GM19351 (cell line): ENCODE results near the gene RPTOR.
"Not testable (repeated sequence)": the region's sequence is repeated elsewhere in the genome, so short reads cannot be mapped to it uniquely, and the experiment has no call there.

Source experiments
- ATAC-seq: cut with Tn5 transposase; IDR thresholded peaks from one replicate; pipeline ENCODE4 v1.9.1; 2021; ENCODE audit warnings: mild to moderate bottlenecking, moderate library complexity; ENCODE audit not compliant: unreplicated experiment

RPTOR gene

DNA sequence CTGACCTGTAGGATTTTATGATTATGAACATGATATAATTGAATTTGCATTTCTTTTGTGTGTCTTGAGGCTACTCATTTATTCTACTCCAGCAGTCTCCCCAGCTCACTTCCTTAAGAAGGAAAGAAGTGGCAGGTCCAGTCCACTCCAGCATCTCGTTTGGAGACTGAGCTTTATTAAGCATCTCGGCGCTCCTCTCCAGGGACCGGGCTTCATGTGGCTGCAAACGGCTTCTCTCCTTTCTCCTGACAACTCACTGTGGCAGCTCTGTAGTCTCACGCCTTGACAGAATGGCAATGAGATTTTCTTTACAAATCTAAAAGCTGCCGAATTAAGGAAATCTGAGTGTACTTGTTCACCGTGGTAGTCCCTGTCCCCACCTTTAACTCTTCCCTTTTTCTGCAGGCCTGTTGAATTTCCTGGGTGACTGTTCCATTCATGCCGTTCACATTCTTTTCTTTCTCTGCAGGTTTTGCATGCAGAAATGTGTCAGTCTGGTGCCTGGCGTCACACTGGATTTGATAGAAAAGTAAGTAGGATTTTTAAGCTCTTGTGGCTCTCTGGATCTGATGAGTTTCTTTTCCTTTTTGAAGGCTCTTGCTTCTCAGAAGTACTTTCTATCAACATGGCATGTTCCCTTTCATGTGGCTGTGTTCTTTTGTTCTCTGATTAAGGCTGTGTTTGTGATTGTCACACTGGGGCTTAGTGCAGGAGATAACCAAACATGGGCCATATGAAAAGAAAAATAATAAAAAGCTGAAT is 246.5 kb downstream of the RPTOR start:
- ATAC-seq, result no peak

DNA sequence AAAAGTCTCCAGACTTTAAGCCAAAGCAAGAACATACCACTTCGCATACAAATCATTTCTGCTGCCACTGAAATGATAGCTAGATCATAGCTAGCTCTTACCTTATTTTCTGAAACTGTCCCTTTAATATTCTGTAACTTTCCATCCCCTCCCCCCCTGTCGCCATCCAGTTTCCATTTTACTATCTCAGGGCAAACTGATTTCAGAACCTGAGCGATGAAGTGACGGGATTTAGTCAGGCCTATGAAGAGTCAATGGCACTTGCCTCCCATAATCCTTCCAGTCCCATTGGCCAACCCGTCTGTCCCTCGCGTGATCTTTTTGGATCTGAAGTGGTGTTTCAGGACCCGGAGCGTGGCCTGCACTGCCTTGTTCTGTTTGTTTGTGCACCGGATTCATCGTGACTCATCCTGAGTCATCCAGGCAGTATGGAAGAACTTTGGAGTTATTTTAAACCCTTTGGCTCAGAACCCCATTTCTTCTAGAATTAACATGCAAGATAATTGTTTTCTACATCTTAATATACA is 247.2 kb downstream of the RPTOR start:
- no peak for ATAC-seq

DNA sequence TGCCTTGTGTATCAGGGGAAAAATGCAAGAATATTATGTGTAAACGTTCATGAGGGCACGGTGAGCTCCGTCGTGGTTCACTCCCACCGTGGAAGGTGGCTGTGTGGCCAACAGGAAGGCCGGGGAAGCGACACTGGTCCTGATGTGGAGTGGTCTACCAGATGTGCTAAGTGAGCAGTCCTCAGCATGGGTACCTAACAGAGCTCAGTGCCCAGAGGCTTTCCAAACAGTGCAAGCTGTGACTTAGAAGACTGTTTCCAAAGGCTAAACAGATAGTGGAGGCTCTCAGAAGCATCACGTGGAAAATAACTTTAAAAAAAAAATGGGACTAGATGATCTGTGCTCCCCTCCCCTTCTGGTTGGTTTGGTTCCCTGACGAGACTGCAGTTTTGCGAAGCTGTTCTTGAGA is 247.7 kb downstream of the RPTOR start:
- ATAC-seq, result no peak

DNA sequence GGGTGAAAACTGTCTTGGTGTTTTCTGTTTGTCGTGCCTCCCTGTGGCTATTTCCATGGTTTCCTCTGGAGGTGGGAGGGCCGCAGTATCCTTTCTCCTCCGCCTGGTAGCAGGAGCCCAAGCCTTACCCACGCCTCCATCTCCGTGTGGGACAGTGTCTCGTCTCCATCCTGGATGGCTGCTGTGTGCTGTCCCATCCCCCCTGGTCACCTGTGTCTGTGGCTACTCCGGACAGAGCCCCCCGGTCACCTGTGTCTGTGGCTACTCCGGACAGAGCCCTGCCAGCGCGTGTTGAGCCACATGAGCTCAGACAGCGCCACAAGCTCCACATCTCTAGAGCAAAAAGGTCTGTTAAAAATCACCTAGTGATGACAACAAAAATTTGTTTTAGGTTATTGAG is 248.8 kb downstream of the RPTOR start:
- ATAC-seq, result no peak

DNA sequence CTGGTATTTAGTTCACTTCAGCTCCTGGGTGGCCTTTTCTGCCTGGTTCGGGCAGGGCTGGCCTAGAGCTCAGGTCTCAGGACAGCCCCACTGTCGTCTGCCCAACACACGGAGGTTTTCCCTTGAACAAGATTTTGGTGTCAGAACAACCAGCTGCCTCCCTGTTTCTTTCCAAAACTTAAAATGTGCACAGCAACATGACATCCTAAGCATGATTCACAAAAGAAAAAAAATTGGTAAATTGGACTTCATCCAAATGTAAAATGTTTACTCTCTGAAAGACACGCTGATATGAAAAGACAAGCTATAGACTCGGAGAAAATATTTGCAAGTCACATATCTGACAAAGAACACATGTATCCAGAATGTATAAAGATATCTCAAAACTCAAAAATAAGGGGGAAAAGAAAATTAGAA is 249.2 kb downstream of the RPTOR start:
- no peak for ATAC-seq

DNA sequence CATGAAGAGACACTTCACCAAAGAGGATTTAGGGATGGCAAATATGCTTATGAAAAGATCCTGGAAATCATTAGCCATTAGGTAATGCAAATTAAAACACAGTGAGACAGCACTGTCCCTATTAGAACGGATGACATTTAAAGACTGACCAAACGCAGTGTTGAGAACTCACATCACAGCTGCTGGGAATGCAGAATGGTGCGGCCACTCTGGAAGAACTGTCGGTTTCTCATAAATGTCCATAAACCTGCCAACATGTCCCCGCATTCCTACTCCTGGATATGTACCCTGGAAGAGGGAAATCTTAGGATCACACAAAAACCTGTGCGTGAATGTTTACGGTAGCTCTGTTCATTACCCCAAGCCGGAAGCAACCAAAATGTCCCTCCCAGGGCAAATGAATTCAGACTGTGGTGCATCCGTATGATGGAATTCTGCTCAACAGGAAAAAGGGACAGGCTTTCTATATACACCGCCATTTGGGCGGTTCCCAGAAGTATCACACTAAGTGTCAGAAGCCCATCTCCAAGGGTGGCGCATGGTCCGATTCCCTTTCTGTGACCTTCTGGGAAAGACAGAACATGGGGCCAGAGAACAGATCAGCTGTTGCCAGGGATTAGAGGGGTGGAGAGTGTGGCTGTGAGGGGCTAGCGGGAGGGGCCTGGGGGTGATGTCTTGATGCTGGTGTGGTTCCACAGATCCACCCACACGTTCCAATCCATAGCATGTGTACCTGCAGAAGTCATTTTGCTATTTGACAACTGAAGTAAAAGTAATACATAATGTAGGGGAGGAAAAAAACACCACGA is 249.8 kb downstream of the RPTOR start:
- ATAC-seq, result no peak

DNA sequence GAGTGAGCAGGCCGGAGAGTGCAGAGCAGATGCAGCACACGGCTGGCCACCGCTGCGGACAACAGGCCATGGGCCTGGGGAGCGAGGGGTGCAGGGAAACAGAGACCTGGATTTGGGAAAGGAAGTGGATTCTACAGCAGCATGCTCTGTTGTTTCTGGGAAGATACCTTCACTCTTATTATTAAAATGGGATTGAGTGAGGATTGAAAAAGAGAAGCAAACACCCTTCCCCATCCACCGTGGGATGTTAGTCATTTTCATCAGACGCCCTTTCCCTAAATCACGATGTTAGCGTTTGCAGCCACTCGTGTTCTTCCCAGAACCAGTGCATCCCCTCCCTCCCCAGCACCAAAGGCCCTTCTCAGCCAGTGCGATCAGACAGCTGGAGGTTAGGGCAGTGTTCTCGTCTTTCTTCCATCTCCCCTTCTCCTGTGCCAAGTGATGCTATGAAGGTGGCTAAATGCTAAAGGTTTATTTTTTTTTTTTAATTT is 250.5 kb downstream of the RPTOR start:
- ATAC-seq, result no peak

DNA sequence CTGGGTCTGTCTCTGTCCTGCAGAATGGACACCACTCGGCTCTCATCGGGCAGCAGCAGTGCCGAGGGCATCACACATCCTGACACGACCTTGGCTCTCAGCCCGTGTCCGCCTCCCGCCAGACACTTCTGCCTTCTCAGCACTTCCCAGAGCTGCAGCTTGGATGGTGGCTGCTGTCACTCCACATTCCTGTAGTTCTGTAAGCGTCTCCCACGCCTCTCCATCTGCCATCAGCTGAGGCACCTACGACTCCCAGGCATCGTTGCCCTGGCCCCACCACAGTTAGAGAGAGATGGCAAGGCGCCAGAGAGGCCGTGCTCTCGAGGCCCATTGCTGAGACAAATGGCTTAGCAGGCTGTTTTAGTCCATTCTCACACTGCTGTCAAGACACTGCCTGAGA is 251.1 kb downstream of the RPTOR start:
- no peak for ATAC-seq

DNA sequence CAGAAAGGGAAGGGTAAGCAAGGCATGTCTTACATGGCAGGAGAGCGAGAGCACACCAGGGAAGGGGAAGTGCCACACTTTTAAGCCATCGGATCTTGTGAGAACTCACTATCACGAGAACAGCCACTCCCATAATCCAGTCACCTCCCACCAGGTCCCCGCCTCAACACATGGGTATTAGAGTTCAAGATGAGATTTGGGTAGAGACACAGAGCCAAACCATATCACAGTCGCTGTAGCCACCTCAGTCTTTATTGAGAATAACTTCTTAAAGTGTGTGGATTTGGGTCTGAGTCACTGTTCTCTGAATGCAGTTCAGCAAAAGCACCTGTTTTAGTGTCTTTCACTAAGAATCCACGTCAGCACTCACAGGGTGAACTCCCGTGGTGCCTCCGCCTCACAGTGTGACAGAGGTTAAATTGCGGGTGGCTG is 251.8 kb downstream of the RPTOR start:
- no peak for ATAC-seq

DNA sequence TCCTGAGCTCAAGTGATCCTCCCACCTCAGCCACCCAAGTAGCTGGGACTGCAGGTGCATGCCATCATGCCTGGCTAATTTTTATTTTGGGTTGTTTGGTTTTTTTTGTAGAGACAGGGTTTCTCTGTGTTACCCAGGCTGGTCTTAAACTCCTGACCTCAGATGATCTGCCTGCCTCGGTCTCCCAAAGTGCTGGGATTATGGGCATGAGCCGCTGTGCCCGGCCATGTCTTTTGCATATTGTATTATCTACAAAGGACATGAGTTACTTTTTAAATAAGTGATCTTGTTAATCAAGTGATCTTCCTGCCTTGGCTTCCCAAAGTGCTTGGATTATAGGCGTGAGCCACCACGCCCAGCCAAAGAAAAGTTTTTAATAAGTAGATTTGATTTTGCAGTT is 252.6 kb downstream of the RPTOR start:
- ATAC-seq, result not testable (repeated sequence)

DNA sequence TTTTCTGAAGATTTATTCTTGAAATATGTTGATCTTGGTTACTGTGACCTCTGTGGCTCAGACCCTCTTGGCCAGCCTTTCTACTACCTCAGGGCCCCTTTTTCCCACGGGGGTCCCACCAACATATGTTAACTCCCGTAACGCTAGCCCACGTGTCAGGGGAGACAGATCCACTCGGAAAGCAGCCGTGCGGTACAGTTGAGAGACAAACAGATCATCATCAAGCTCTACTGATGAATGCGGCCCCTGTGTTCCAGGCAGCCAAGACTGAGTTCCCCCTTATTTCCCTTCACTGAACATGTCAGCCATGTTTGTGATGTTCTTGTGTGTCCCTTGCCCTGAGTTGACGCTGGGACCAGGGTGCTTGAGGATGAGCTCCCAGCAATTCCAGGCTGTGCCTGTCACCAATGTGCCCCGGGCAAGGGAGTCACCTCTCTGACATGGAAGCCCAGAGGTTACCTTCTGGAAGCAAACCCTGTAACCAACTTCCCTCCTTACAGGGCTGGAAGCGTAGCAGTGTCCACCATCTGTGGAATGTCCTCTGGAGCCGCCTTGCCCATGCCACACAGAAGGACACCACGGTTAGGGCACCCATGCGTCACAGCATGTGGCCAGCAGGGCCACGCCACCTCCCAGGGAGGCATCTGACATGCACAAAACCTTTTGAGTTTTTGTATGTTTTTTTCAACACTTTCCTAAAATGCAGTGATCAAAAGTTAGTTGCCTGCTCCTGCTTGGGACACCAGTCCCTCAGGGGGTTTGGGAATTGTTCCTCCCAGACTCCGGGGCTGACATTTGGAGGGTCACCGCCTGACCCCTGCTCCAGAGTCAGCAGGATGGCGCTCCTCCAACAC is 253.3 kb downstream of the RPTOR start:
- no peak for ATAC-seq

DNA sequence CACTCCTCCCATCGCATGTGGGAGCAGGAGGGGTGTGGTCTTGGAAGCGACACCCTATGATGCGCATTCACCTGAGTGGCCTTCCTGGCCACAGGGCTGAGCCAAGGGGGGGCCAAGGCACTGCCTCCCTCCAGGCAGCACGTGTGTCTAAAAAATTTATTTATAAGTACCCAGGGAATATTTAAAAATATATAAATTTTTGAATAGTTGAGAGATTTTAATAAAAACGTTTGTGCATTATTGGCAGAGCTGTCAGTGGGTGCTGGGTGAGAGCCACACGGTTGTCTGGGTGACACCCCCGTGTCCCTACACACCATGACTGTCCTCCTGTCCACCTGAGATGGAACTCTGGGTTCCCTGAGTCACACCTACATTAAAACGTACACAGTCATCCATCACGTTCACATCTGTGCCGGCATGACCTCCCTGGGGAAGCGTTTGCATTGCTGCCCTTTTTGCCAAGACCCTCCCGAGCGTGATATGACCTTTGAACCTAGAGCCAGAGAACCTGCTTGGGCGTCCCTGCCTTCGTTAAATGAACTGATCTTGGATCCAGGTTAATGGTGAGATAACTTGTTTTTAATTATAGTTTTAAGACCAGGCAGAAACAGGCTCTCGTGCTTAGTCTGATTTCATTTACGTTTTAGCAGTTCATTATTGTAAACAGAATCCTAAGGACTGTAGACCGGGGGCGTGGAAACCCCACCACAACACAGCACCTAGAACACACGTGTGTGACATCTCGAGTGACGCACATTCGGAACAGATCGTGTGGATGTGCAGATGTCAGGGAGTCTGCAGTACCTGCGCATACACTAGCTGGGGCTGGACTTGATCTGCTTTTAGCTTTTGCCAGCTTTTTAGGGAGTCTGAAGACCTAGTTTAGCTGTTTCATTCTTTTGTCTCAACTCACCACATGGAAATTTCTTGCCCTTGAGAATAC is 254.2 kb downstream of the RPTOR start:
- ATAC-seq, result no peak

DNA sequence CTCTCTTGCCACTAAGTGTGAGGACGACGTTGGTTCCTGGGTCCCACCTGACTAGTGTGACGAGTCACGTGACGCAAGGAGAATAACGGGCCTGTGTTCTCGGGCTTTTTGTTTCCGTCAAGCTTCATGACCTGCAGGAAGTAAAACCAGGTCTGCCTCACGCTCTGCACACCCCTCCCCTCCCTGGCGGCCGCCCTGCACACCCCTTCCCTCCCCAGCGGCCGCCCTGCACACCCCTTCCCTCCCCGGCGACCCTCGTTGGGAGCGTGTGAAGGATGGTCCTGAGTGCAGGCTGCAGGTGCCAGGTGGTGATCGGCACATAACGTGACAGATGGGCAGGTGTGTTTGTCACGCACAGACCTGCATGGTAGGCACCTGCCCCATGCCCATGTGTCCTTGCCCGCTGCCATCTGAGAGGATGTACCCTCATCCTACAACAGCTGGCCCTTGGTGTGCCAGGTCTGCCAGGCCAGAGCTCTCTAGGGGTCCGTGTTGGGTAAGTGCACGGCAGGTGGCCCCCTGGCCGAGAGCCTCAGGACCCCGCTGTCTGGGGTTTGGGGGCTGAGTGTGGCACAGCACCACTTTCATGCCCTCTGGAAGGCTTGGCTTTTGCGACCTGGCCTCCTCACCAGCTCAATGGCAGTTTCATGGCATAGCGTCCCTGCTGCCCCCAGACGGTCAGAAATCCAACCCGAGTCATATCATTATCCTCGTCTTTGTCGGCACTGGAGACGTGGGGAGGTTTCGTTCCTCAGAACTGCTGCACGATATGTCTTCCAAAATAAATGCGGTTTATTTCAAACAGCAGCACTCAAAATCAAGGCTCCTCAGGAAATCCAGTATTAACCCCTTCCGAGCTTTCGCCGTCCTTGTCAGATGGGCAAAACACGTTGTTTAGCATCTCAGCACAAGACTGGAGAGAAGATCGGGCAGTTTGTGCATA is 255.2 kb downstream of the RPTOR start:
- no peak for ATAC-seq

DNA sequence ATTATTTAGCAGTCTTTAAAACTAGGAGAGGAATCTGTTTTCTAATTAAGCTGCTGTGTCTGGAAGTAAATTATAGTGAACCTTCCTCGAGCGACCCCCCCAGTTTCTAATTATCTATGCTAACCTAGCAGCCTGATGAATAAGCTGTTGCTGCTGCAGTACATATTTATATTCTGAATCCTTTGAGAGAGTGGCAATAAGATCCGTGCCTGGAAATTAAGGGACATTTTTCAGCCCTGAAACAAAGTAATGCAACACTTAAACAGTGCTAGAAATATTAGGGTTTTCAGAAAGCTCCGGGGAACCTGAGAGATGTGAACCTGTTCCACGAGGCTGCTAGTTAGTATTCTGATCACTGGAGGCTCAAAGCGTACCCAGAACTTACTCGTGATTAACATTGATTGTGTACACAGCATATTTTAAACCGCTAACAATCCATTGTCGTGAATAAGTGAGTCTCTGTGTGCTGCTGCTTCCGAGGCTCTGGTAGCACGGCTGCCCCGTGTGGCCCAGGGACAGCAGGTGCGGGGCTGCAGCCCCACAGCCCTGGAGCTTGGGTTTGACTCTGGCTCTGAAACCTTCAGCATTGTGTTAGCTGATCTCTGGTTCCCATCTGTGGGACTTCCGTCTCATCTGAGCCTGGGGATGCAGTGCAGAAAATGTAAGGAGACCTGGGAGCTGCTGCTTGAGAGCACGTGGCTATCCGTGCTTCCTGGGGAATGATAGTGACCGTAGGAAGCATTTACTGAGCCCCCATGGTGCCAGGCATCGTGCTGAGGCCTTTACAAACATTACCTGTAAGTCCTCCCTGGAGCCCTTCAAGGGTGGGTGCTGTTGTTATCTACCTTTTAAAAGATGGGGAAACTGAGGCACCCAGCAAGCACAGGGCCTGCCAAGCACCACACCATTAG is 256.1 kb downstream of the RPTOR start:
- no peak for ATAC-seq

DNA sequence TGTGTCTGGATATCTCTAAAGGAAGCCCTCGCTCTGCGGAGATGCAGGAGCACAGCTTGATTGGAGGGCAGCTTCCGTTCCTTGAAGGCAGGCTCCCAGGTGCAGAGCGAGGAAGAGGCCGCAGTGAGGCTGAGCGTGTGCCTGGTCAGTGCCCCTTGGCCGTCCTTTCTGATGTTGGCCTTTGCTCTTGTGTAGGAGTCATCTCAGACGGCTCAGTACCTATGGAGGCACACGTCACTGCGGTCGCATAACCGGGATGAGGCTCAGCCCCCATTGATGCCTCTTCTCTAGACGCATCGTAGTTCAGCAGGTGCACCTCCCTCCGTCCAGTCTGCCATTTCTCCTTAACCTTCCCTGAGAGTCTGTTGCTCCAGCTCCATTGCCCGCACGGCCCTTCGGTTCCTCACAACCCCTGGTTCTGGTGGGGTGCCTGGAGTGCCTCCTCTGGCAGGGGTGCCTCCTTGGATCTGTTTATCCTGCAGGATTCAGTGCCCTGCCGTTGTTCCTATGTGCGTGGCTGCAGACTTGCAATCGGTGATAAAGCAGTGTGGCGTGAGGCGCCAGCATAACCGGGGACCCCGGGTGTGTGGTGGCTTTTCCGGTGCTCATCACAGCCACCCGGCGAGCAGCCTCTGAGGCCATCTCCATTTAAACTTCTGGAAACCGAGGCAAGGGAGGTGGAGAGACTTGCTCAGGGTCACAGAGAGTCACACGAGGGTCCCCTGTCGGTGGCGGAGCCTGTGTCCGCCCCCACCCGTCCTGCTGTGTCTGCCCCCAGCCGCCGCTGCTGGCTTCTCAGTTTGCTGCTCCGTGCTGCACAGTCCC is 258.2 kb downstream of the RPTOR start:
- no peak for ATAC-seq

DNA sequence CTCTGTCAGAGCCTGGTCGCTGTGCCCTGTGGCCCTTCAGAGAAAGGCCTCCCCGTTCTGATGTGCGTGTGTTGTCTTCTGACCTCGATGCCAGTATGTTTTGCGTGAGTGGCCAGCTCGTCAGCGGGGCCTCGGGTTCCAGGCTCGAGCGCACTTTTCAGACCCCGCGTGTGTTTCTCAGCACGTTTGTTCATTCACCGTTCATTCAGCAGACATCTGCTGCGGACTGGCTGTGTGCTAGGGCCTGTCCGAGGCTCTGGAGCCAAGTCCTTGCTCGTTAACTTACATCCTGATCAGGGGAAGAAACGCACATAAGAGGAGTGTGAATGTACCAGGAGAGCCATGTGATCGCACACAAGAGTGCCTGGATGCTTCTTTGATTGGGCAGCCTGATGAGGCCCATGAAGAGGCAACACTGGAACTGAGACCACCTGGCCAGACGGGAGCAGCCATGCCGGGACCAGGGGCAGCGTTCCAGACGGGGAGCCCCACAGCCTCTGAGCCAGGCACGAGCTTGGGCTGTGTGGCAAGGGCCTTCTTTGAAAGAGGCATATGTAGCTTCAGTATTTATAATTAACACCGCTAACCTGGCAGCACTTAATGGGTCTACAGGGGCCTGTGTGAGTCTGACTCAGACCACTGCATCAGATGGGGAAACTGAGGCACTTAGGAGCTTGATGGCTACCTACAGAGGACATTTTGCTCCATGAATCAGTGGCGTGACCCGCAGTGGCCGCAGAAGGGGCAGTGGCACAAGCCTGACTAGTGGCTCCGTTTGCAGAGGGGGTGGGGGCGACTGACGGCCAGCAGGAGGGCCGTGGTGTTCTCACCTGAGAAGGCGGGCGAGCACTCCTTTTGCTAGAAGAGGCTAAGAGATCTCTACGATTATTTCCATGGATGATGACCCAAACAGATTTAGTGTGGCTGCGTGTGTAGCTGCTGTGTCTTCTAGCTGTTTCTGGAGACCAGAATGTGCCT is 259.1 kb downstream of the RPTOR start:
- no peak for ATAC-seq
